ENCODE measurements around the gene FAM117B. TPM values are rescaled to one million over a fixed set of nuclear protein-coding genes. Genes with fewer than 3 reads are reported as not detected.

Gene FAM117B
- total RNA-seq, 1 experiment from 2014 or later, result 9.1 TPM

- H3K9ac ChIP-seq (ENCODE audit: low read length), result no peak overlapping the region
- H3K4me1 ChIP-seq (ENCODE audit: control insufficient read depth in 1 of 2, insufficient read depth in 2 of 2, low read length in 2 of 2), result no peaks in the 10 kb centered on the region
- no peak overlapping the region for H3K4me3 ChIP-seq (replicated peaks in 1 of 2; ENCODE audit: low read depth in 1 of 2, low read length in 2 of 2)
- CTCF ChIA-PET, result no interaction called here
- H3K36me3 ChIP-seq (ENCODE audit: control insufficient read depth in 1 of 2, insufficient read depth in 2 of 2, low read length in 2 of 2), result no peaks in the 10 kb centered on the region
- H3K27ac ChIP-seq (ENCODE audit: low read depth, low read length), result no peak overlapping the region
- no peaks in the 10 kb centered on the region for H3K9me2 ChIP-seq (ENCODE audit: insufficient read depth)
- no peak for ATAC-seq
- POLR2A ChIA-PET, result no interaction called here
- no peak for DNase-seq (ENCODE audit: low read depth, low spot score)
- H3K9me3 ChIP-seq (ENCODE audit: control insufficient read depth in 1 of 2, insufficient read depth in 1 of 2, low read depth in 1 of 2, low read length in 2 of 2), result no peaks in the 10 kb centered on the region
- no peak overlapping the region for H3K4me2 ChIP-seq (ENCODE audit: low read length)
- BruUV-seq (replicated peaks), result no TSS peak
- H3K79me2 ChIP-seq (ENCODE audit: insufficient read depth, low read length), result no peaks in the 10 kb centered on the region
- RAD21 ChIA-PET (ENCODE audit: low non-redundant PET in 1 of 2, low total read pairs in 2 of 2, uncharacterized antibody in 2 of 2, unreplicated experiment in 2 of 2), result no interaction called here
- no peaks in the 10 kb centered on the region for H3K27me3 ChIP-seq (ENCODE audit: insufficient read depth, low read length)
- H4K20me1 ChIP-seq (ENCODE audit: insufficient read depth), result no peaks in the 10 kb centered on the region
- TF ChIP-seq ZBTB33 (IDR thresholded peaks at IDR 0.05; ENCODE audit: extremely low read depth, insufficient replicate concordance, low read length), result no peak
- no peak for TF ChIP-seq ZNF274 (IDR thresholded peaks at IDR 0.05; ENCODE audit: low read depth, low read length)
- no peak for TF ChIP-seq CEBPB (IDR thresholded peaks at IDR 0.05; ENCODE audit: low read depth)
- TF ChIP-seq SIN3A (IDR thresholded peaks at IDR 0.05; ENCODE audit: low read depth), result no peak
- no peak for TF ChIP-seq ELF1 (IDR thresholded peaks at IDR 0.05; ENCODE audit: borderline replicate concordance, low read depth)
- TF ChIP-seq EGR1 (IDR thresholded peaks at IDR 0.05; ENCODE audit: low read depth), result no peak
- no peak for TF ChIP-seq EZH2phosphoT487 (IDR thresholded peaks at IDR 0.05; ENCODE audit: borderline replicate concordance)
- TF ChIP-seq POLR2A (IDR thresholded peaks at IDR 0.05; ENCODE audit: borderline replicate concordance, extremely low read depth, insufficient read depth, insufficient read length), result no peak
- no peak for TF ChIP-seq REST (IDR thresholded peaks at IDR 0.05; ENCODE audit: low read depth)
- no peak for TF ChIP-seq ZFX (IDR thresholded peaks at IDR 0.05)
- no peak for TF ChIP-seq TCF7L2 (IDR thresholded peaks at IDR 0.05; ENCODE audit: borderline replicate concordance, extremely low read depth, insufficient read depth, insufficient read length)
- TF ChIP-seq JUND (IDR thresholded peaks at IDR 0.05), result no peak
- TF ChIP-seq SRF (IDR thresholded peaks at IDR 0.05; ENCODE audit: low read depth), result no peak
- no peak overlapping the region for H2AFZ ChIP-seq (ENCODE audit: low read depth, low read length, poor library complexity, severe bottlenecking)
- intact Hi-C loops (cut with micrococcal nuclease), result no loop called here
These were observed 10.6 kb upstream of the FAM117B start for GRCh38 chr2:202624133-202624532.
